COLO668 (cell line): ENCODE data around the gene EXOC7.
A peak's percentile ranks its signal among the peaks of the same experiment; 100 is the strongest.
"Not testable (repeated sequence)": the region's sequence is repeated elsewhere in the genome, so short reads cannot be mapped to it uniquely, and the experiment has no call there.

Experiments used
- DNase-seq: peaks from one replicate; lab custom pipeline; 2025; ENCODE audit not compliant: unreplicated experiment; lab: John Stamatoyannopoulos, UW

Gene EXOC7

DNA sequence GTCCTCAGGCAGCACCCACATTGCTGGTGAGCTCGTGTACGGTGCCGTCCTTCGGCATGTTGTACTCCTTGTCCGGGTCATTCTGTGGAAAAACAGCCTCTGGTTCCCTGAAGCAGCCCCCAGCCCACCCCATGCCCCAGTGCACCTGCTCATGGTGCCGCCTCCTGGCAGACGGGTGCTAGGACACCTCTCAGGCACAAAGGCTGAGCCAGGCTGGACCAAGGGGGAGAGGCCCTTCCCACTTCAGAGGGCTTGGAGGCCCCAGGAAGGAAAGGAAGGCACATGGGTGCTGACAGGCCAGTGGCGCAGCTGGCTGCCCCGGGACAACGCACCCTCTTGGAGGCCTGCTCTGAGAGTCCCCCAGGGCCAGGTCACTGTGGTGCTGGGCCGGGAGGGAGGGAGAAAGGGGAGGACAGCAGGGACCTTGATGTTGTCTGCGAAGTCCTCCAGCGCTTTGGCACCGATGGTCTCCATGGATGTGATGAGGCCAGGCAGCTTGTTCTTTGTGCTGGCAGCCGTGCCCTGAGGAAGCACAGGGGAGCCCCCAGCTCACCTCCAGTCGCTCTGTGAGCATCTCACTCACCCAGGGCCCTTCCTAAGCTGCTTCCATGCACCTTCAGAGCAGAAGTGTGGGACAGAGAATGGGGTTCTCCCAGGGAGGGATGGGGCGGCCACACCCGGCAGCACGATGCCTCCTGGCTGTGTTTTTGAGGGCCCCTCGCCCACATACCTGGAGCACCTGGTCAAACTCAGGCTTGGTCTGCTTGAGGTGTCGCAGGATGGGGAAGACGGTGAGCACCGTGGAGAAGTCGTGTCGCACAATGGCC is 15.3 kb downstream of the EXOC7 start:
- DNase-seq = no peak

DNA sequence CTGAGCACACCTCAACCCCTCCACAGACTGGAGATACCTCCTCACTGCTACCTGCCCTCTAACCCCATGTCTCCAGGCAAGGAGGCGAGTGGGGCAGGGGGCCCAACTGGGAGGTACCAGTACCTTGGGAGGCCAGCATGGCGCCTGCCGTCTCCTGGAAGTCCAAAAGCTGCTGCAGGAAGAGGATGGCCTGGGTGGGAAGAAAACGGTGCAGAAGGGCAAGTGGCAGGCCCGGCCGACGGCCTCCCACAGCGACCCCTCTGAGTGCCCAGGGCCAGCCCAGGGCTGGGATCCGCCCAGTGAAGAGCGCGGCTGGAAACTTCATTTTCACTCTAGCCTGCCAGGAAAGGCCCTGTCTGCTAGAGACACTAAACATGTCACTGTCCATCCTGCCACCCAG is 16.1 kb downstream of the EXOC7 start:
- DNase-seq = no peak

GRCh38 chr17:76086384-76086783 is 17.2 kb downstream of the EXOC7 start:
- DNase-seq = no peak

DNA sequence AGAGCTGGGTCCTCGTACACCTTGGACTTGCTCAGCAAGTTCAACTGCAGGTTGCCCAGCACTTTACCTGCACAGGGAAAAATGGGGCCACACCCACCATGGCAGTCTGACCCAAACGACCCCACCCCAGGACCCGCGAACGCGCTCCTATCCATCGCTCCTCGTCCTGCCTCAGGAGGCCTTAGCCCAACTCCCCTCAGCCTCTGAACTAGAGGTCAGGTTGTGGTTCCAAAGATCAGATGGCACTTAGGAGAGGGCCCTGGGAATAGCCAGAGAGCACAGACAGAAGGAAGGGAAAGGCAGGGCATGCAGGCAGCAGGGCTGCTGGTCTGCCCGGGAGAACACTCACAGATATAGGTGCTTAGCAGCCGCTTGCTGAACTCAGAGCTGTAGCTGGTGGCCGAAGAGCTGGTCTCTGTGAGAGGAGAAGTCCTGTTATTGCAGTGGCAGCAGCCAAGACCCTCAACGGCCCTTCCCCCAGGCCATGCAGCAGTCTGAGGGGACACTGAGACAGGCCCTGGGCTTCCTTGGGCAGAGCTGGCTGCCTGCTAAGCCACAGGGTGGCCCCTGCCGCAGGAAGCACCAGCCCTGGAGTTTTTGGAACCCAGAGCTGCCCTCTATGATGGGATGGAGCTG is 17.7 kb downstream of the EXOC7 start:
- DNase-seq = no peak

DNA sequence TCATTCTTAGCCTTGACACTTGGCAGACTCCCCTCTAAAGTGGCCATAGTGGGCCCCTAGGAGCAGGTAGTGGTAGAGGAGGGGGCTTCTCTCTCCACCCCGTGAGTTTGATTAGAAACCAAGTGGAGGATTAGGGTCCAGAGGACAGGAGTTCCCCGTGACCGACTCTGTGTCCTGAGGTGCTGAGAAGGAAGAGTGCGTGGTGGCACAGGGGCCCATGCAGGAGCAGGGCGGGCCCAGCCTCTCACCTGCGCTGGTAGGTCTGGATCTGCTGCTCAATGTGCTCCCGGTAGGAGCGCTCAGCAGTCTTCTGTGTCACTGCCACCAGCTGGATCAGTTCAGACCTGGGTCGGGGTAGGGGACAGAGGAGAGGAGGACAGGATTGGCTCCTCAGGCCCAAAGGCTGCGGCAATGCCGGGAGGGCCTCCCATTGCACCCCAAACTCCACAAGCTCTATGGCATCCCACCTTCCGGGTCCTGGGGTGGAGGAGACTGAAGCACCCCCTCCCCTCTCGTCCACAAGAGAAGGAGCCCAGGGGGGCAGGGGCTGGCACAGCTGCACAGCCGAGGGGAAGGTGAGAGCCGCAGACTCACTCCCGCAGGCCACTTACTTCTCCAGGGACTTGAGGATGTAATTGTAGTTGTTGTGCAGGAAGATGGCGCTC is 18.4 kb downstream of the EXOC7 start:
- no peak for DNase-seq

DNA sequence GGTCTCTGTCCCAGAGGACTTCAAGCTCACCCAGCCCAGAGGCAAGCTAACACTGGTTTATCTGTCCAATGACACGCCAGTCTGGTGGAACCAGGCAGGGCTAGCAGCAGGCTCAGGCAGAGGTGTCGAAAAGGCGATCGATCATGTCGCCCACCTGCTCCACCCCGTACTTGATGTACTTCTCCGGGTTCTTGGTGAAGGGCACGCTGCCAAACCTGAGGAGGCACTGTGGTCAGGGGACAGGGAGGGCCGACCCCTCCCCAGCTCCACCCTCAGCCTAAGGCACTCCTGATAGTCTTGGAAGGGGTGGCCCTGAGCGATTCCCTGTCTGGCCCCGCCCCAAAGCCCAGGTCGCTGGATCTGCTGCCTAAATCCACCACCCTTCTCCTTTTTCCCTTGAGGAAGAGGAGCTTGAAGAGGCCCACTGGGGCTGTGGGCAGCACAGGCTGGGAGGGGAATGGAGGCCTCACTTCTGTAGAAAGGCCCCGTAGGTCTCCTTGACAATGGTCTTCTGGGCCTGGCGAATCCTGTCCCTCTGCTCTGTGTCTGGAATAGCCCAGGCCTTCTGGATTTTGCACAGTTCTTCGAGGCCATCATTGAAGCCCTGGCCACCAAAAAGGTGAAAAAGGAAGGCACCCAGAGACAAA is 19.9 kb downstream of the EXOC7 start:
- DNase-seq = no peak

GRCh38 chr17:76082326-76083251 is 21.0 kb downstream of the EXOC7 start:
- no peak for DNase-seq

- DNase-seq = no peak
Measured at GRCh38 chr17:76081295-76082210, 22.0 kb downstream of the EXOC7 start.

GRCh38 chr17:76080768-76081287 is 22.8 kb downstream of the EXOC7 start:
- DNase-seq = no peak

DNA sequence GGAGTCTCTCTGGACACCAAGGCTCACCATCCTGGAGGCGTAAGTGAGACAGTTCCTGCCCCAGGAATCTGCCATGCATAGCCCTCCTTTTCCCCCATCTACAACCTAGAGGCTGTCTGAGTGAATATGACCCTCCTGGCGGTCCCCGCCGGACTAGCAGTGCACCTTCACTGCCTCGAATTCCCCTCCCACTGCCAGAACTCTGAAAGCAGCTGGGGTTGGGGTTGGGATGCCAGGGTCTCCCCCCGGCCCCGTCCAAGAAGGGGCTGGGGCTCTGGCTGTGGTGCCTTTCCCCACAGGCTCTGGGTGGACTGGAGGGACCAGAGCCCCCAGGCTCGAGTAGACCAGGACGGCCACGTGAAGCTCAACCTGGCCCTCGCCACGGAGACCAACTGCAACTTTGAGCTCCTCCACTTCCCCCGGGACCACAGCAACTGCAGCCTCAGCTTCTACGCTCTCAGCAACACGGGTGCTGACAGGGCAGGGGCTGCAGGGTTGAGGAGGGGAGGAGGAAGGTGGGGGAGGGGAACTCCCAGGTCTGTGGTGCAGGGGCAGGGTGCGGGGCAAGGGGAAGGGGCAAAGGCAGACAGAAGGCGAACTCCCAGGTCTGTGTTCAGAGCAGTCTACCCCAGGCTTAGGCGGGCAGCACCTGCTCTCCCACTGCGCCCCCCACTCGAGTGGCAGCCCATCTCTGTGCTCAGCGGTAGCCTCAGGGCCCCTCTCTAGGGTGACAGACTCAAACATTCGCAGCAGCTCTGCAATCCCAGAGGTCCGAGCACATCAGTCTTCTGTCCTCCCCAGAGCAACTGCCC is 23.4 kb downstream of the EXOC7 start:
- DNase-seq = peak; percentile 16

DNA sequence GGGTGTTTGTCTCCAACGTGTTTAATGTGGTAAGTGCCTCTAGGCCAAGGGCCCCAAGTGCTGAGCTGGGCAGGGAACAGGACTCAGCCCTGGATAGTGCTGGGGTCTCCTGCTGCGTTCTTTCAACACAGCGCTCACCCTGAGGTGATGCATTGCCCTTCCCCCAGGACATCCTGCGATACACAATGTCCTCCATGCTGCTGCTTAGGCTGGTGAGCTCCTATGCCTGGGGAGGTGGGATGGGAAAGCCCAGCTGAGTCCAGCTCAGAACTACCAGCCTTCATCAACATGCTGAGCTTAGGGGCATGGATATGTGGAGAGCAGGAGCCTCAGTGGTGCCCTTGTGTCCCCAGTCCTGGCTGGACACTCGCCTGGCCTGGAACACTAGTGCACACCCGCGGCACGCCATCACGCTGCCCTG is 24.0 kb downstream of the EXOC7 start:
- DNase-seq = peak; percentile 15

DNA sequence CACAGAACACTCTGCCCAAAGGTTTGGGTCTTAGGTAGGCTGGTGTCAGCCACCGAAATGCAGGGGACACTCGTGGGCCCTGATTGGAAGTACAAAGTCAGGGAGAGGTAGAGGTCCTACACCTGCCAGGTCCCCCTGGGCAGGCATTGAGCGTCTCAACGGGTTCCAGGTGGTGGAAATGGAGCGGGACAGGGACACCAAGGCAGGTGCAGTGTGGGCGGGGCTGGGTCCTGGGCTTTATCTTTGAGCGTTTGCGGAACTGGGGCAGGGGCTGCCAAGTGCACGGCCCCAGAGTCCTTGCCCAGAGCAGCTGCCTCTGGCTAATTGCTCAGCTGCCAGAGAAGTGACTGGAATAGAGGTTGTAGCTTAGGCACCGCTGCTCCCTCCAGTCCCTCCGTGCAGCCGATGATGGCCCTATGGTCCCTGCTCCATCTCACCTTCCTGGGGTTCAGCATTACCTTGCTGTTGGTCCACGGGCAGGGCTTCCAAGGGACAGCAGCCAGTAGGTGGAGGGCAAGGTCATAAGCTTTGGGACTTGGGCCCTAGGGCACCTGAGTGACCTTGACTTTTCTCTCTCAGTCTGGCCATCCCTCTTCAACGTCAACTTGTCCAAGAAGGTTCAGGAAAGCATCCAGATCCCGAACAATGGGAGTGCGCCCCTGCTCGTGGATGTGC is 24.6 kb downstream of the EXOC7 start, which contains the start of gene ZACN:
ZACN (plus strand) TSS at position 323 of the 675 bp plus-strand sequence; CDS start at position 406, 83 bp downstream.
- peak; percentile 86 for DNase-seq

DNA sequence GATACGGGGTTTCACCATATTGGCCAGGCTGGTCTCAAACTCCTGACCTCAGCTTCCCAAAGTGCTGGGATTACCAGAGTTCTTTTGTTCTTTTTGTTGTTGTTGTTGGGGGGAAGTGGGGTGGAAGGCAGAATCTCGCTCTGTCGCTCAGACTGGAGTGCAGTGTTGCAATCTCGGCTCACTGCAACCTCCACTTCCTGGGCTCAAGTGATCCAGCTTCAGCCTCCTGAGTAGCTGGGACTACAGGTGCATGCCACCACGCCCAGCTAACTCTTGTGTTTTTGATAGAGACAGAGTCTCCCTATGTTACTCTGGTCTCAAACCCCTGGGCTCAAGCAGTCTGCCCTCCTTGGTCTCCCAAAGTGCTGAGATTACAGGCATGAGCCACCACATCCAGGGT is 25.2 kb downstream of the EXOC7 start:
- not testable (repeated sequence) for DNase-seq

DNA sequence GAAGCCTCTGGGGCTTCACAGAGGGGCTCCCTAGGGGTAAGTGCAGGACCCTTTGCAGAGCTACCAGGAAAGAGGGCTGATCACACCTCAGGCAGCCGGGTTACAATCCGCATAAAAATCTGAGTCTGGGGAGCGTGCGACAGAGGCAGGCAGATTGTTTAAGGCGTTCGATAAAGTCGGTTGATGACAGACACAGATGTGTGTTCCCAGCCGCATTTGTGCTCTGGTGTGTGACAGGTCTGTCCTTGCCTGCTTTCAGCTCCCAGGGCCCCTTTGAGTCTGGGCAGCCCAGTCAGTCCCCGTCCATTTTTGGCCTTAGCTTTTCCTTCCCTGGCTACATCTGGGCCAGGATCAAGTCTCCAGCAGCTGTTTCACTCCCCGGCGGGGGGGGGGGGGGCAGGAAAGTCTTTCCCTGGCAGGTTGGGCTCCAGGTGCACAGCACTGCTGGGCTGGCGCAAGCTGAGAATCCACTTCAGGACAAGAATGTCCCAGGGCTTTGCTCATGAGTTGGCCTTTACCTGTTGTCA is 25.9 kb downstream of the EXOC7 start:
- peak; percentile 33 for DNase-seq

DNA sequence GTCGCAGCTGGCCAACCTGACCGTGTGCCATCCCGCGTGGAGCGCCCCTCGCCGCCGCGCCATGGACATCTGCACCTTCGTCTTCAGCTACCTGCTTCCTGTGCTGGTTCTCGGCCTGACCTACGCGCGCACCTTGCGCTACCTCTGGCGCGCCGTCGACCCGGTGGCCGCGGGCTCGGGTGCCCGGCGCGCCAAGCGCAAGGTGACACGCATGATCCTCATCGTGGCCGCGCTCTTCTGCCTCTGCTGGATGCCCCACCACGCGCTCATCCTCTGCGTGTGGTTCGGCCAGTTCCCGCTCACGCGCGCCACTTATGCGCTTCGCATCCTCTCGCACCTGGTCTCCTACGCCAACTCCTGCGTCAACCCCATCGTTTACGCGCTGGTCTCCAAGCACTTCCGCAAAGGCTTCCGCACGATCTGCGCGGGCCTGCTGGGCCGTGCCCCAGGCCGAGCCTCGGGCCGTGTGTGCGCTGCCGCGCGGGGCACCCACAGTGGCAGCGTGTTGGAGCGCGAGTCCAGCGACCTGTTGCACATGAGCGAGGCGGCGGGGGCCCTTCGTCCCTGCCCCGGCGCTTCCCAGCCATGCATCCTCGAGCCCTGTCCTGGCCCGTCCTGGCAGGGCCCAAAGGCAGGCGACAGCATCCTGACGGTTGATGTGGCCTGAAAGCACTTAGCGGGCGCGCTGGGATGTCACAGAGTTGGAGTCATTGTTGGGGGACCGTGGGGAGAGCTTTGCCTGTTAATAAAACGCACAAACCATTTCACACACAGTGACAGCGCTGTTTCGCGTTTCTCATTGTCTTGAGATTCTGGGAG is 26.6 kb downstream of the EXOC7 start:
- DNase-seq = peak; percentile 45

- DNase-seq = peak; percentile 43
Measured at GRCh38 chr17:76076146-76076764, 27.3 kb downstream of the EXOC7 start.
